IMR-90 (cell line): ENCODE results near the gene TINAG. TPM values are rescaled to one million over a fixed set of nuclear protein-coding genes. Genes with fewer than 3 reads are reported as not detected.

ENCODE experiments used
- ATAC-seq: fragments of 200-7000 bp; cut with Tn5 transposase; 2 replicates; pipeline ENCODE4 v1.9.1; 2020; ENCODE audit warnings: low read depth, mild to moderate bottlenecking, moderate library complexity
- BruUV-seq: library from RNA; stranded (reverse); fragments of 400-500 nt; replicated peaks from 2 replicates; lab custom pipeline; 2021; lab: Mats Ljungman, UMichigan
- CTCF ChIA-PET: fragments of 300-600 bp; formaldehyde crosslinking; extraction: SDS; loops from one replicate; lab custom pipeline; 2021; ENCODE audit warnings: antibody characterized with exemption; lab: Yijun Ruan, JAX
- POLR2A ChIA-PET: fragments of 300-600 bp; sonication (Branson Sonifier 250); formaldehyde crosslinking; loops from one replicate; lab custom pipeline; 2022; ENCODE audit warnings: antibody characterized with exemption; ENCODE audit not compliant: unreplicated experiment; lab: Charles Lee
- DNase-seq: peaks from one replicate; pipeline ENCODE4 v3.0.0; 2013
- H2AFZ ChIP-seq: replicated peaks from 2 replicates; pipeline ENCODE3; 2013; ENCODE audit warnings: low read length, mild to moderate bottlenecking; ENCODE audit not compliant: poor library complexity
- H2AK5ac ChIP-seq: 2 replicates; pipeline ENCODE4 v1.6.1; 2013; ENCODE audit warnings: low read depth, low read length, inconsistent platforms
- H2AK9ac ChIP-seq: replicated peaks from 2 replicates; pipeline ENCODE3; 2013; ENCODE audit warnings: mild to moderate bottlenecking, low read depth, low read length, moderate library complexity; ENCODE audit not compliant: poor library complexity
- H2BK120ac ChIP-seq: 2 replicates; pipeline ENCODE4 v1.6.1; 2013; ENCODE audit warnings: low read depth, low read length, inconsistent platforms
- H2BK15ac ChIP-seq: 3 replicates; pipeline ENCODE4 v1.6.1; 2013; ENCODE audit warnings: low read depth, low read length, inconsistent platforms
- H2BK20ac ChIP-seq: 2 replicates; pipeline ENCODE4 v1.6.1; 2013; ENCODE audit warnings: low read depth, mild to moderate bottlenecking, inconsistent platforms, low read length, moderate library complexity
- H2BK5ac ChIP-seq: 2 replicates; pipeline ENCODE4 v1.6.1; 2013; ENCODE audit warnings: mild to moderate bottlenecking, low read depth, low read length, inconsistent platforms; ENCODE audit not compliant: poor library complexity, severe bottlenecking
- H3K14ac ChIP-seq: replicated peaks from 2 replicates; pipeline ENCODE4 v1.6.1; 2013; ENCODE audit warnings: low read depth, low read length, inconsistent platforms
- H3K18ac ChIP-seq: 2 replicates; pipeline ENCODE4 v1.6.1; 2013; ENCODE audit warnings: low read depth, low read length, control low read depth
- H3K23ac ChIP-seq: 2 replicates; pipeline ENCODE4 v1.6.1; 2013; ENCODE audit warnings: low read depth, low read length, inconsistent platforms
- H3K27ac ChIP-seq: 2 replicates; pipeline ENCODE4 v1.5.1; 2013; ENCODE audit warnings: mild to moderate bottlenecking, control low read depth, low read length; ENCODE audit not compliant: insufficient read depth
- H3K27me3 ChIP-seq: 2 replicates; pipeline ENCODE4 v1.6.1; 2013; ENCODE audit warnings: low read length; ENCODE audit not compliant: control insufficient read depth, insufficient read depth
- H3K36me3 ChIP-seq: 2 replicates; pipeline ENCODE4 v1.6.1; 2013; ENCODE audit warnings: low read length, mixed read lengths; ENCODE audit not compliant: control insufficient read depth, insufficient read depth
- H3K4ac ChIP-seq: 2 replicates; pipeline ENCODE4 v1.6.1; 2013; ENCODE audit warnings: low read depth, low read length, inconsistent platforms
- H3K4me1 ChIP-seq: 2 replicates; pipeline ENCODE4 v1.6.1; 2013; ENCODE audit warnings: low read length, mixed read lengths; ENCODE audit not compliant: control insufficient read depth, insufficient read depth
- H3K4me2 ChIP-seq: 2 replicates; pipeline ENCODE4 v1.6.1; 2013; ENCODE audit warnings: low read depth, mild to moderate bottlenecking, control low read depth, low read length, moderate library complexity
- H3K4me3 ChIP-seq: 2 replicates; pipeline ENCODE4 v1.5.1; 2013; ENCODE audit warnings: low read depth, mild to moderate bottlenecking, control low read depth, low read length, moderate library complexity; ENCODE audit not compliant: insufficient read depth
- H3K56ac ChIP-seq: 2 replicates; pipeline ENCODE4 v1.6.1; 2013; ENCODE audit warnings: low read length, inconsistent platforms; ENCODE audit not compliant: insufficient read depth; ENCODE audit errors: extremely low read depth
- H3K79me1 ChIP-seq, 2 experiments: 2 replicates each; pipeline ENCODE4 v1.6.1; 2013; ENCODE audit warnings: low read length in 2 of 2, inconsistent platforms in 1 of 2, low read depth in 1 of 2
- H3K9ac ChIP-seq: 2 replicates; pipeline ENCODE4 v1.6.1; 2013; ENCODE audit warnings: low read depth, low read length, control low read depth
- H3K9me1 ChIP-seq: 2 replicates; pipeline ENCODE4 v1.6.1; 2013; ENCODE audit warnings: low read length, inconsistent platforms; ENCODE audit not compliant: insufficient read depth
- H3K9me3 ChIP-seq: 2 replicates; pipeline ENCODE4 v1.6.1; 2013; ENCODE audit warnings: low read length; ENCODE audit not compliant: control insufficient read depth, insufficient read depth
- H4K20me1 ChIP-seq: 2 replicates; pipeline ENCODE4 v1.6.1; 2013; ENCODE audit warnings: low read length, inconsistent platforms; ENCODE audit not compliant: insufficient read depth
- H4K5ac ChIP-seq: 2 replicates; pipeline ENCODE4 v1.6.1; 2013; ENCODE audit warnings: mild to moderate bottlenecking, low read depth, low read length, control low read depth
- H4K8ac ChIP-seq, 2 experiments: 2 replicates each; pipeline ENCODE4 v1.6.1; 2013; ENCODE audit warnings: low read depth in 2 of 2, low read length in 2 of 2, control low read depth in 1 of 2, inconsistent platforms in 1 of 2
- H4K91ac ChIP-seq: 2 replicates; pipeline ENCODE4 v1.6.1; 2013; ENCODE audit warnings: low read depth, low read length, inconsistent platforms; ENCODE audit not compliant: insufficient read depth
- FOS ChIP-seq: fragments of 150-350 bp; IDR thresholded peaks from 2 replicates; pipeline ENCODE4 v1.6.1; 2016; ENCODE audit warnings: low read depth, low read length
- MAZ ChIP-seq: IDR thresholded peaks from 2 replicates; pipeline ENCODE4 v1.6.1; 2012; ENCODE audit warnings: low read depth, mild to moderate bottlenecking, low read length, improper control_type of control experiment, moderate library complexity, borderline replicate concordance
- WGBS, 2 experiments: methylation state at CpG; one replicate each; pipeline versions ENCODE4 v1.1.5 to v1.1.7; 2013; ENCODE audit warnings: missing lambda C conversion rate in 2 of 2; ENCODE audit not compliant: insufficient read length in 1 of 2; ENCODE audit errors: extremely low coverage in 2 of 2; 5-methylcytosine and 5-hydroxymethylcytosine counted together
- dilution Hi-C: fragments of 300-500 bp; cut with HindIII; formaldehyde crosslinking; loops from one replicate; pipeline ENCODE4 v1.14.3; 2018; ENCODE audit warnings: low sequenced_read_pairs; ENCODE audit not compliant: unreplicated experiment
- in situ Hi-C: fragments of 300-500 bp; cut with MboI; formaldehyde crosslinking; loops from 3 replicates; pipeline ENCODE4 v1.14.3; 2019; ENCODE audit warnings: low sequenced_read_pairs, inconsistent platforms, mixed read lengths
- intact Hi-C: fragments of 100-400 bp; cut with micrococcal nuclease; formaldehyde crosslinking; loops from 2 replicates; pipeline ENCODE4 v1.10.0; 2022
- polyA plus RNA-seq, 3 experiments: library from polyadenylated mRNA; depleted of rRNA; stranded (reverse); fragments of >200 nt; gene quantifications; 2 replicates each; pipeline ENCODE4 v1.2.3, GENCODE V29; 2012; ENCODE audit warnings: low replicate concordance in 1 of 3
- total RNA-seq: library from RNA; depleted of rRNA; stranded (reverse); fragments of >200 nt; gene quantifications from 2 replicates; pipeline ENCODE4 v1.2.3, GENCODE V29; 2012

TINAG gene
- total and polyA plus RNA-seq, 2 of the 4 experiments (the other 2 are of a cell fraction): not detected

GRCh38 chr6:54282186-54282585 is 26.1 kb upstream of the TINAG start:
- H3K79me1 ChIP-seq: no peaks in the 10 kb centered on the region
- H3K9ac ChIP-seq: no peak overlapping the region
- no peak overlapping the region; the same call in 1 of the 2 replicates for H3K4ac ChIP-seq
- H4K5ac ChIP-seq: no peak overlapping the region
- H3K9me3 ChIP-seq: no peaks in the 10 kb centered on the region
- 0 out of 3 replicates have a peak overlapping the region, but pooled peaks have one; percentile 97 for H2BK15ac ChIP-seq
- H2BK120ac ChIP-seq: peak overlapping the region; percentile 97; the same call in 1 of the 2 replicates
- H3K27ac ChIP-seq: no peak overlapping the region
- DNase-seq: peak; percentile 89
- H3K23ac ChIP-seq: no peak overlapping the region
- H2BK20ac ChIP-seq: no peak overlapping the region
- H3K18ac ChIP-seq: peak overlapping the region; percentile 9; the same call in 1 of the 2 replicates
- ChIA-PET CTCF (no interaction called here), POLR2A (no interaction called here)
- no peak overlapping the region for H4K91ac ChIP-seq
- H2BK5ac ChIP-seq: peak overlapping the region; percentile 91
- no peak overlapping the region for H2AK5ac ChIP-seq
- no CpG with 5 or more reads among the region's 1 CpG for WGBS, 2 experiments
- no peak overlapping the region for H2AK9ac ChIP-seq
- in situ Hi-C loops: no loop called here
- H3K36me3 ChIP-seq: no peaks in the 10 kb centered on the region
- H3K4me2 ChIP-seq: peak overlapping the region; percentile 3; the same call in 1 of the 2 replicates
- BruUV-seq: no TSS peak
- no peaks in the 10 kb centered on the region for H4K20me1 ChIP-seq
- intact Hi-C loops: no loop called here
- H3K4me1 ChIP-seq: no peaks in the 10 kb centered on the region
- ATAC-seq: peak; percentile 85
- dilution Hi-C loops: no loop called here
- H3K14ac ChIP-seq: no peak overlapping the region
- TF ChIP-seq FOS (0 out of 2 replicates have a peak, but pooled peaks have one; percentile 20), MAZ (no peak)
- H3K56ac ChIP-seq: no peak overlapping the region
- peak overlapping the region in 1 of 2 experiments; percentile 7; a peak in 1 of 4 replicates for H4K8ac ChIP-seq
- H2AFZ ChIP-seq: no peak overlapping the region
- no peaks in the 10 kb centered on the region for H3K27me3 ChIP-seq
- no peaks in the 10 kb centered on the region for H3K9me1 ChIP-seq
- no peak overlapping the region for H3K4me3 ChIP-seq
